ENCODE data around the gene LDLRAD3.

DNA sequence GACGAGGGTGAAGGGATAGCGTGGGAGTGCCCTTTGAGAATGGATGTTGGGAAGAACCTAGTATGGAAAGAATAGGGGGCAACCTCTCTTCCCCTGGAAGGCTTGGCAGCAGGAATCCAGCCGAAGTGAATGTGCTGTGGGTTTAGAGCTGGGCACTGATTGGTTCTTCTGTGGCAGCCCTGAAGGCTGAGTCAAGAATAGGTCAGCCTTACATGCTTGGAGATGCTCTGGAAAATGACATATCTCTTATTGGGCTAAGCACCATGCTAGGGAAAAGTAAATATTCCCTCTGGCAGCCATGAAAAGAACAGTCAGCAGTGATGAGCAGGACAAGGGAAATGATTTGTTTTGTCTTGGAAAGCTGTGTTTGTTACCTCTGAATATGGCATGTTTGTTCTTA lies 195.9 kb downstream of the LDLRAD3 start:
- TF ChIP-seq, protein P1, sequence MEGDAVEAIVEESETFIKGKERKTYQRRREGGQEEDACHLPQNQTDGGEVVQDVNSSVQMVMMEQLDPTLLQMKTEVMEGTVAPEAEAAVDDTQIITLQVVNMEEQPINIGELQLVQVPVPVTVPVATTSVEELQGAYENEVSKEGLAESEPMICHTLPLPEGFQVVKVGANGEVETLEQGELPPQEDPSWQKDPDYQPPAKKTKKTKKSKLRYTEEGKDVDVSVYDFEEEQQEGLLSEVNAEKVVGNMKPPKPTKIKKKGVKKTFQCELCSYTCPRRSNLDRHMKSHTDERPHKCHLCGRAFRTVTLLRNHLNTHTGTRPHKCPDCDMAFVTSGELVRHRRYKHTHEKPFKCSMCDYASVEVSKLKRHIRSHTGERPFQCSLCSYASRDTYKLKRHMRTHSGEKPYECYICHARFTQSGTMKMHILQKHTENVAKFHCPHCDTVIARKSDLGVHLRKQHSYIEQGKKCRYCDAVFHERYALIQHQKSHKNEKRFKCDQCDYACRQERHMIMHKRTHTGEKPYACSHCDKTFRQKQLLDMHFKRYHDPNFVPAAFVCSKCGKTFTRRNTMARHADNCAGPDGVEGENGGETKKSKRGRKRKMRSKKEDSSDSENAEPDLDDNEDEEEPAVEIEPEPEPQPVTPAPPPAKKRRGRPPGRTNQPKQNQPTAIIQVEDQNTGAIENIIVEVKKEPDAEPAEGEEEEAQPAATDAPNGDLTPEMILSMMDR (conservative IDR thresholded peaks at IDR 0.05; ENCODE audit: low read length): no peak
- no peak for TF ChIP-seq EZH2phosphoT487 (IDR thresholded peaks at IDR 0.05; ENCODE audit: borderline replicate concordance, low read depth, low read length)
